Right lobe of liver (tissue), 6 donors: Measurements from ENCODE around the gene IL21R. TPM values are rescaled to one million over a fixed set of nuclear protein-coding genes. Genes with fewer than 3 reads are reported as not detected.
A peak's percentile ranks its signal among the peaks of the same experiment; 100 is the strongest.

Source experiments
- ATAC-seq, 4 donors: fragments of 200-7000 bp; cut with Tn5 transposase; one replicate each; pipeline ENCODE4 v1.9.1; 2020; ENCODE audit warnings: mild to moderate bottlenecking in 4 of 4, moderate library complexity in 4 of 4
- DNase-seq, 3 donors: peaks; one replicate each; pipeline ENCODE4 v3.0.0-alpha.2; 2020
- H3K27ac ChIP-seq, 3 donors: fragments of 200-600 bp; one replicate each; pipeline ENCODE4 v1.8.0; 2022
- H3K27me3 ChIP-seq, 2 donors: fragments of 200-600 bp; one replicate each; pipeline ENCODE4 v1.8.0; 2022
- H3K36me3 ChIP-seq, 4 donors: fragments of 200-600 bp; sonication (generic) in 1 of 4; one replicate each; pipeline versions ENCODE4 v1.5.1 to v1.8.0; 2017 to 2022; ENCODE audit warnings: control low read depth in 1 of 4
- H3K4me1 ChIP-seq, 4 donors: fragments of 200-600 bp; sonication (generic) in 1 of 4; one replicate each; pipeline versions ENCODE4 v1.5.1 to v1.8.0; 2017 to 2022; ENCODE audit warnings: control low read depth in 1 of 4
- H3K4me3 ChIP-seq, 3 donors: fragments of 200-600 bp; one replicate each; pipeline ENCODE4 v1.8.0; 2022
- H3K9me3 ChIP-seq, 4 donors: fragments of 200-600 bp; sonication (generic) in 1 of 4; one replicate each; pipeline versions ENCODE4 v1.5.1 to v1.8.0; 2017 to 2022; ENCODE audit warnings: control low read depth in 1 of 4
- POLR2A ChIP-seq: fragments of 450-650 bp; IDR thresholded peaks from one replicate; pipeline ENCODE4 v1.6.1; 2017; ENCODE audit warnings: antibody characterized with exemption, mild to moderate bottlenecking
- WGBS: methylation state at CpG from one replicate; pipeline ENCODE4 v1.1.6; 2018; ENCODE audit warnings: low coverage, low lambda C conversion rate; ENCODE audit not compliant: insufficient coverage; ENCODE audit errors: missing lambda C conversion rate; 5-methylcytosine and 5-hydroxymethylcytosine counted together
- intact Hi-C, 2 donors: fragments of 100-400 bp; cut with DNase I; formaldehyde crosslinking; loops; one replicate each; pipeline versions ENCODE4 v1.11.2 to v1.14.1; 2022
- total RNA-seq, 6 experiments: library from RNA; depleted of rRNA in 2 of 6; stranded (reverse); fragments of >200 nt in 2 of 6; fragmentation: NEBNext Ultra II Directional in 3 of 6; extraction: Animal tissue kit (Norgen Biotek cat#: 25700) in 3 of 6; gene quantifications; one replicate each; pipeline versions ENCODE4 v1.1.0 to v1.2.4, GENCODE V29; 2016 to 2023
- TF ChIP-seq, protein P1 (sequence below), 4 donors: fragments of 200-600 bp in 3 of 4; fragments of 450-650 bp in 1 of 4; IDR thresholded peaks; one replicate each; pipeline versions ENCODE4 v1.5.1 to v1.8.0; 2016 to 2022; ENCODE audit warnings: antibody characterized with exemption in 4 of 4, mild to moderate bottlenecking in 2 of 4
- donor health status: DM: no; HTN: yes; CAD: no.
- donor health status: DM: no; HTN: no; CAD: no.
- donor health status: DM: no; HTN: no; CAD: no.
- donor health status: DM: no; HTN: yes; CAD: no.
- donor health status: DM: no; HTN: yes; CAD: no.

Gene IL21R
- total RNA-seq, 6 experiments from 2014 or later, result 0.09 to 1.3 (median 0.31) TPM

DNA sequence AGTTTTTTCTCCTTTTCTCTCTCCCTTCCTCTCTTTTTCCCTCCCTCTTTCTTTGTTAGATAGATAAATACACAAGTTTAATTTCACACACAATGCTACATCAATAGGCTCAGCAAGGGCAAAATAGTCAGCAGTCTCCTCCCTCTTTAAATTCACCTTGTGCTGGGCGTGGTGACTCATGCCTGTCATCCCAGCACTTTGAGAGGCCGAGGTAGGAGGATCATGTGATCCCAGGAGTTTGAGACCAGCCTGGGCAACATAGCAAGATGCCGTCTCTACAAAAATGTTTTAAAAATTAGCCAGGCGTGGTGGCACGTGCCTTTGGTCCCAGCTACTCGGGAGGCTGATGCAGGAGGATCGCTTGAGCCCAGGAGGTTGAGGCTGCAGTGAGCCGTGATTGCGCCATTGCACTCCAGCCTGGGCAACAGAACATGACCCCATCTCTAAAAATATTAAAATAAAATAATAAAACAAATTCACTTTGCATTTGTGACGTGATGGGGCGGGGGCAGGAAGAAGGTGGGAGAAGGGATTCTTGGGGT, 27.4 kb downstream of the IL21R start:
- intact Hi-C loops, result no loop called here
- no peaks in the 10 kb centered on the region for H3K4me1 ChIP-seq
- WGBS, result 75% methylated on average over 10 of the region's 11 CpGs
- H3K27me3 ChIP-seq, result no peaks in the 10 kb centered on the region
- H3K9me3 ChIP-seq, result no peaks in the 10 kb centered on the region
- TF ChIP-seq POLR2A, result no peak
- TF ChIP-seq, protein P1, sequence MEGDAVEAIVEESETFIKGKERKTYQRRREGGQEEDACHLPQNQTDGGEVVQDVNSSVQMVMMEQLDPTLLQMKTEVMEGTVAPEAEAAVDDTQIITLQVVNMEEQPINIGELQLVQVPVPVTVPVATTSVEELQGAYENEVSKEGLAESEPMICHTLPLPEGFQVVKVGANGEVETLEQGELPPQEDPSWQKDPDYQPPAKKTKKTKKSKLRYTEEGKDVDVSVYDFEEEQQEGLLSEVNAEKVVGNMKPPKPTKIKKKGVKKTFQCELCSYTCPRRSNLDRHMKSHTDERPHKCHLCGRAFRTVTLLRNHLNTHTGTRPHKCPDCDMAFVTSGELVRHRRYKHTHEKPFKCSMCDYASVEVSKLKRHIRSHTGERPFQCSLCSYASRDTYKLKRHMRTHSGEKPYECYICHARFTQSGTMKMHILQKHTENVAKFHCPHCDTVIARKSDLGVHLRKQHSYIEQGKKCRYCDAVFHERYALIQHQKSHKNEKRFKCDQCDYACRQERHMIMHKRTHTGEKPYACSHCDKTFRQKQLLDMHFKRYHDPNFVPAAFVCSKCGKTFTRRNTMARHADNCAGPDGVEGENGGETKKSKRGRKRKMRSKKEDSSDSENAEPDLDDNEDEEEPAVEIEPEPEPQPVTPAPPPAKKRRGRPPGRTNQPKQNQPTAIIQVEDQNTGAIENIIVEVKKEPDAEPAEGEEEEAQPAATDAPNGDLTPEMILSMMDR (IDR thresholded peaks at IDR 0.05), result no peak
- H3K4me3 ChIP-seq, result no peak overlapping the region
- DNase-seq (peak in 1 of 3 donors; percentile 17), ATAC-seq (no peak)
- no peaks in the 10 kb centered on the region for H3K36me3 ChIP-seq
- H3K27ac ChIP-seq, result no peak overlapping the region

DNA sequence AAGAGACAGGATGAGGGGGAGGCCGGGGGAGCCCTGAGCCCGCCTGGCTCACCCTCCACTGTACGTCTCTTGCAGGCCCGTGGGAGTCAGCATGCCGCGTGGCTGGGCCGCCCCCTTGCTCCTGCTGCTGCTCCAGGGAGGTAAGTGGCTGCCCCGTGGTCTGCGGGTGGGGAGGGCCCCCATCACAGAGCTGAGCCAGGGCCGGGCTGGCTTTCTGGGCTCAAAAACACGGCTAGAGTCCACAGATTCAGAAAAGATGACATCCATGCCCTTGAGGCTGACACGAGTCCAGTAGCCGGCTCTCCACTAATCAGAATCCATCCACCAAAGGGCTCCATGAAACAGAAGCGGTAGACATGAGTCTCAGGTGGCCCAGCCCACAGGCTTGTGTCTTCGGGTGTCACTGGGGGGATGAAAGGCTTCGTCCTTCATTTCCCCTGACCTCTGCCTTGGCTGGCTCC, 28.0 kb downstream of the IL21R start:
- H3K27ac ChIP-seq, result no peak overlapping the region
- ATAC-seq, result peak in 1 of 4 donors; percentile 28
- no peaks in the 10 kb centered on the region for H3K4me1 ChIP-seq
- H3K9me3 ChIP-seq, result no peaks in the 10 kb centered on the region
- TF ChIP-seq, protein P1 (IDR thresholded peaks at IDR 0.05), result no peak
- peak in 1 of 3 donors; percentile 28 for DNase-seq
- intact Hi-C loops, result no loop called here
- no peaks in the 10 kb centered on the region for H3K27me3 ChIP-seq
- no peak overlapping the region for H3K4me3 ChIP-seq
- 40% methylated on average over 1 of the region's 16 CpGs for WGBS
- no peaks in the 10 kb centered on the region for H3K36me3 ChIP-seq

DNA sequence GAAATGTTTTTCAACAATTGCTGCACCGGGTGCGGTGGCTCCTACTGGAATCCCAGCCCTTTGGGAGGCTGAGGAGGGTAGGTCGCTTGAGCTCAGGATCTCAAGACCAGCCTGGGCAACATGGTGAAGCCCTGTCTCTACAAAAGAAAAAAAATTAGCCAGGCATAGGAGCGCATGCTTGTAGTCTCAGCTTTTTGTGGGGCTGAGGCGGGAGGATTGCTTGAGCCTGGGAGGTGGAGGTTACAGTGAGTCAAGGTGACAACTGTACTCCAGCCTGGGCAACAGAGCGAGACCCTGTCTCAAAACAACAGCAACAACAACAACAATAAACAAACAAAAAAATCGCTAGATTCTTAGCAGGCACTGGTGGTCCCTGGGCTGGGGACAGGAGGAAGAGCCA, 28.5 kb downstream of the IL21R start:
- Histone ChIP-seq H3K9me3 (no peaks in the 10 kb centered on the region), H3K27ac (no peak overlapping the region), H3K27me3 (no peaks in the 10 kb centered on the region), H3K4me1 (no peaks in the 10 kb centered on the region), H3K36me3 (no peaks in the 10 kb centered on the region), H3K4me3 (no peak overlapping the region)
- DNase-seq (no peak), ATAC-seq (no peak)
- 64% methylated on average over 6 of the region's 7 CpGs for WGBS
- intact Hi-C loops, result no loop called here
- TF ChIP-seq, protein P1 (IDR thresholded peaks at IDR 0.05), result no peak
- TF ChIP-seq POLR2A, result no peak

DNA sequence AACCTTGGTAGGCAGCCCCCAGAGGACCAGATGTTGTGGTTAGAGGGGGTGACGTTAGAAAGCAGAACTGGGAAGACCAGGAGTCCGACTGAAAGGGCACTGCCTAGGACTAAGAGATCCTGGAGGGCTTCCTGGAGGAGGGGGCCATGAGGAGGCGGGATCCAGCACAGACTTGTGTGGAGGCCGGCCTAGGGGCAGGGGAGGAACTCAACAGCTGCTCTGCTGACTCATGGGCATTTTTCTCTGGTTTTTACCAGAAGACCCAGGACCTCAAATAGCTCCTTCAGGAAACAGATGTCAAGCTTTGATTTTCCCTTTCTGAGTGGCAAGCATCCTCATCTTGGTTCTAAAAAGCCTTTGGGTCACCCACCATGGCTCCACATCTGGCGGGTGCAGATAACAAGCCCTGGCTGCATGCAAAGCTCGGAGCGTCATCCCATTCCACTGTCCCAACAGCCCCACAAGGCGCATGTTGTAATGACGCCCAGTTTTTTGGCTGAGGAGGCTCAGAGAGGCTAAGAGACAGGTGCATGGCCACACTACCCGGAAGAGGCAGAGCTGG, 29.0 kb downstream of the IL21R start:
- Histone ChIP-seq H3K4me3 (no peak overlapping the region), H3K4me1 (no peaks in the 10 kb centered on the region), H3K9me3 (no peaks in the 10 kb centered on the region), H3K36me3 (no peaks in the 10 kb centered on the region), H3K27ac (no peak overlapping the region), H3K27me3 (no peaks in the 10 kb centered on the region)
- WGBS, result 45% methylated on average over 3 of the region's 10 CpGs
- no peak for ATAC-seq
- intact Hi-C loops, result no loop called here
- TF ChIP-seq, protein P1 (IDR thresholded peaks at IDR 0.05), result no peak
- TF ChIP-seq POLR2A, result no peak
- peak in 1 of 3 donors; percentile 16 for DNase-seq
